ENCODE data around the gene TEX54.
A peak's percentile ranks its signal among the peaks of the same experiment; 100 is the strongest.

The TEX54 gene

DNA sequence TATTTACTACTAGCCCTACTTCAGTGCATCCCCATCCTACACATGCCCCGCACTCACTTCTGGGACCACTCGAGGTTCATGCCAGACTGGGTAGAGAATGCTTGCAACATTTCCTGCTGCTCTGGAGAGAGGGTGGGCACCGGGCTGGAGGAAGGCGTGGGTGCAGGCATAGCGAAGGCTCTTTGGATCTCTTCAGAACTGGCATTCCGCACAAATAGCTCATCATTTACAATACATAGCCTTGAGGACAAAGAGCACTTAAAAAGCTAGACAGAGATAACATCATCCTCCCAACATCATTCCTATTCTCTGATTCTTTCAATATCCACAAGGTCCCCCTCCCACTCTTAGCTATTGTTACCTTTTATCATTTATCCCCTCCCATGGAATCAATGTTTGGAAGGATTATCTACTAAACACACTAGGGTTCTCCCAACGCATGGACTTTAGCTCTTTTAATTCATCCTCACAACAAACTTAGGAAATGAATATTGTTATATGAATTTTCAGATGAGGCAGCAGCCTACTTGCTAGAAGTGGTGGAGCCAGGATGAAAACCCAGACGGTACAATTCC, 38.4 kb downstream of the TEX54 start:
- no peak for TF ChIP-seq POLR2A (IDR thresholded peaks at IDR 0.05; ENCODE audit: low read length)
- TF ChIP-seq GATA1 (IDR thresholded peaks at IDR 0.05; ENCODE audit: low read depth, low read length) = no peak
- DNase-seq = no peak

DNA sequence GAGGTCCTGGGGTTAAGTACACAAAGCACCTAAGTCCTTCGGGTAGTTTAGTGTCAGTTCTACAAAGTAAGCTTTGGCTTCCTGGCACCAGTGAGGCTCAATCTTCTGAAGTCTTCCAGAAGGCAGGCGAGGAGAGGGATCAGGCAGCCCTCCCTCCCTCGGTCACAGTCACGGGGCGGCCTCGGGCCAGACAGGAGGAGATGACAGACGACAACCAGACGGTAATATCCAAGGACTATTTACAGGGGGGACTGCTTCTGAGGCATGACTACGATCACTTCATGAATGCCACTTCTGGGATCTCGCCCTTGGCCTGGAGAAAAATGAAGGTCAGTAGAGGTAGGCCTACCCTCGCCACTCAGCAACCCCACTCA, 40.5 kb downstream of the TEX54 start:
- TF ChIP-seq GATA1 (IDR thresholded peaks at IDR 0.05; ENCODE audit: low read depth, low read length) = no peak
- no peak for TF ChIP-seq POLR2A (IDR thresholded peaks at IDR 0.05; ENCODE audit: low read length)
- peak in 1 of 2 experiments; percentile 59 for DNase-seq

DNA sequence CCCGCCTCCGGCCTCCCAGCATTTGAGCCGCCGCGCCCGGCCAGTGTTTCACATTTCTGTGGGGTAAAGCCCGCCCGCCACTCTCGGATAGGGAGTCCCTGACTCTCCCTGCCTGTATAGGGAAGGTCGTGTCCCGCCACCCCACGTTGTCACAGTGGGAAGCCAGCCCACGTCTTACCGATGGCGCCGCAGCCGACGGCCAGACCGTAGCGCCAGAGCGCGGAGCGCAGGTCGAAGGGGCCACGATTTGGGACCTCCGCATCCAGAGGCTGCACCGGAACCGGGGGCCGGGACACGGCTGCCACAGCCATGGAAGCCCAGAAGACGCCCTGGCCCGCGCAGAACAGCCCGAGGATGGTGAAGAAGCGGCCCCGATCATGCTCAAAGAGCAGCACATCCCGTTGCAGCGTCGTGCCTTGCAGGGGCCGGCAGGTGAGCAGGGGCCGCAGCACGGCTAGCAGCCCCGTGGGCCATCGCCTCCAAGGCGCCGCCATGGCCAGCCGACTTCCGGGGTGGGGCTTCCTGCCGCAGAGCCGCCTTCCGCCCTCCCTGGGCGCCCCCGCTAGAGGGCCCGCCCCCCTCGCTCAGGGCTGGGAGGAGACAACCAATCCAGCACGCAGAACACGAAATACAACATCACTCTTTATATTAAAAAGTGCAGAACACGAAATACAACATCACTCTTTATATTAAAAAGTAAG, 41.0 kb downstream of the TEX54 start, which contains the start of gene TMEM223:
TMEM223 (minus strand) TSS at position 506 of the 701 bp plus-strand sequence; CDS start at position 494, 12 bp downstream.
- DNase-seq = peak; percentile 87 to 91
- TF ChIP-seq GATA1 (IDR thresholded peaks at IDR 0.05; ENCODE audit: low read depth, low read length) (no peak), POLR2A (IDR thresholded peaks at IDR 0.05; ENCODE audit: low read length) (peak; percentile 87)

DNA sequence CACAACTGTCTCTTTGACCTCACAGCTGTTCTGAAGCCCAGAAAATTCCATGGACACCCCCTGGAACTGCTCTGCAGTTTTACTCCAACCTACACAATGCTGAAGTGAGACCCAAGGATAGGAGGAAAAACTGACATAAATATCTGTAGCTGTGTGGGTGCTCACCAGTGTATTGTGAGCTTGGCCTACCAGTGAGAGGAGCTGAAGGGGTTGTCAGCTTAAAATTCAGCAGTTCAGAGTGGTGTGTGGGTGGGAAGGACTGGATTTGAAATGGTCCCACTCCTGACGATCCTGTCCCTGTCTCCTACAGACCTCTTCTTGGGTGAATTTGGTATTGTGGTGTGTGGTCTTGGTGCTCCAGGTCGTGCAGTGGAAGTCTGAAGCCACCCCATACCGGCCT, 43.1 kb downstream of the TEX54 start:
- TF ChIP-seq GATA1 (IDR thresholded peaks at IDR 0.05; ENCODE audit: low read depth, low read length) (no peak), POLR2A (IDR thresholded peaks at IDR 0.05; ENCODE audit: low read length) (no peak)

DNA sequence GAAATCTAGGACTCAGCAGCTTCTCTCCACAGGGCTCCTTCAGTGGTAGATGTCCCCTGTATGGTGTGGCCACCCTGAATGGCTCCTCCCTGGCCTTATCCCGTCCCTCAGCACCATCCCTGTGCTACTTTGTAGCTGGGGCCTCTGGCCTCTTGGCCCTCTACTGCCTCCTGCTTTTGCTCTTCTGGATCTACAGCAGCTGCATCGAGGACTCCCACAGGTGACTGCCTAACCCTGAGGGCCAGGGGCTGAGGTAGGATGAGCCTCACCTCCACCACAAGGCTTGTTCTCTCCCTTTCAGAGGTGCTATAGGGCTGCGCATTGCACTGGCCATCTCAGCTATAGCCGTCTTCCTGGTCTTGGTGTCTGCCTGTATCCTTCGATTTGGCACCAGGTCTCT, 43.6 kb downstream of the TEX54 start:
- TF ChIP-seq POLR2A (IDR thresholded peaks at IDR 0.05; ENCODE audit: low read length) = no peak
- no peak for TF ChIP-seq GATA1 (IDR thresholded peaks at IDR 0.05; ENCODE audit: low read depth, low read length)
- DNase-seq = no peak

More for the DNA sequence above, 43.1 kb downstream of the TEX54 start:
- DNase-seq = no peak

DNA sequence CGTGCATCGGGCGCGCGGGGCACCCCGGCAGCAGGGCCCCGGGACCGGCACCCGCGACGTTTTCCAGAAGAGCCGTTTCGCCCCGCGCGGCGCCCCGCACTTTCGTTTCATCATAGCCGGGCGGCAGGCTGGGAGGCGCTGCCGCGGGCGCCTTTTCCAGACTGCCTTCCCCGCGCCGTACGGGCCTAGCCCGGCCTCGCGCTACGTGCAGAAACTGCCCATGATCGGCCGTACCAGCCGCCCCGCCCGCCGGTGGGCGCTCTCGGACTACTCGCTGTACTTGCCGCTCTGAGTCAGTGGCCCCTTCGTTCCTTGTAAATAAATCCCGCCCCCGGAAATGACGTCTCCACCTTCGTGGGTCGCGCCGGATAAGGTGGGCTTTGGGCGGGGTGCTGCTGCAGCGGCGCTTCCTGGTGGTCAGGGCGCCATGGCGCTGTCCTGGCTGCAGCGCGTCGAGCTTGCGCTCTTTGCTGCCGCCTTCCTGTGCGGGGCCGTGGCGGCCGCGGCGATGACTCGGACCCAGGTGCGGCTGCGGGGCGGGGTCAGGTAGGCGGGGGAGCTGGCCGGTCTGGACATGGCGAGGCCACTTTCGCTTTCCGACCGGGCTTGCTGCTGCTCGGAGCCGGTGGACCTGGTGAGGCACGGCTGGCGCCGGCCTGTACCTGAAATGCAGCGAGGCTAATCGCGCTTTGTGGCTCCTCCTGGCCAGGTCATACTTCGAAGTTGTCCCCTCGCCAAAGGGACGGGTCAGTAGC, 45.5 kb downstream of the TEX54 start, which contains the start of gene TMEM179B:
TMEM179B (plus strand) TSS at position 398 of the 755 bp plus-strand sequence; CDS start at position 428, 30 bp downstream.
- TF ChIP-seq POLR2A (IDR thresholded peaks at IDR 0.05; ENCODE audit: low read length) (peak; percentile 97), GATA1 (IDR thresholded peaks at IDR 0.05; ENCODE audit: low read depth, low read length) (no peak)
- DNase-seq = peak; percentile 99

DNA sequence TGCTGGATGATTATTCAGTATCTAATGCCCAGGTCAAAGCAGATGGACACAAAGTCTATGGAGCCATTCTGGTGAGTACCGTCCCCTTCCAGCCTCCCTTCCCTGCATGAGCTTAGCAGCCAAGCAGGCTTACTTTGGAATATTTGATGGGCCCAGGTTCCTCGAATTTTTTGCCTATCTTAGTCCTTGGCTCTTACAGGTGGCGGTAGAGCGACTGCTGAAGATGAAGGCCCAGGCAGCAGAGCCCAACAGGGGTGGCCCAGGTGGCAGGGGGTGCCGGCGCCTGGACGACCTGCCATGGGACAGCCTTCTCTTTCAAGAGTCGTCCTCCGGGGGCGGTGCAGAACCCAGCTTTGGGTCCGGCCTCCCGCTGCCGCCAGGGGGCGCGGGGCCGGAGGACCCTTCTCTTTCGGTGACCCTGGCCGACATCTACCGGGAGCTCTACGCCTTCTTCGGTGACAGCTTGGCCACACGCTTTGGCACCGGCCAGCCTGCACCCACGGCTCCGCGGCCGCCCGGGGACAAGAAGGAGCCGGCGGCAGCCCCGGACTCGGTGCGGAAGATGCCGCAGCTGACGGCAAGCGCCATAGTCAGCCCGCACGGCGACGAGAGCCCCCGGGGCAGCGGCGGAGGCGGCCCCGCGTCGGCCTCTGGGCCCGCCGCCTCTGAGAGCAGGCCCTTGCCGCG, 46.2 kb downstream of the TEX54 start:
- no peak for TF ChIP-seq GATA1 (IDR thresholded peaks at IDR 0.05; ENCODE audit: low read depth, low read length)
- TF ChIP-seq POLR2A (IDR thresholded peaks at IDR 0.05; ENCODE audit: low read length) = no peak
- peak; percentile 91 to 95 for DNase-seq

DNA sequence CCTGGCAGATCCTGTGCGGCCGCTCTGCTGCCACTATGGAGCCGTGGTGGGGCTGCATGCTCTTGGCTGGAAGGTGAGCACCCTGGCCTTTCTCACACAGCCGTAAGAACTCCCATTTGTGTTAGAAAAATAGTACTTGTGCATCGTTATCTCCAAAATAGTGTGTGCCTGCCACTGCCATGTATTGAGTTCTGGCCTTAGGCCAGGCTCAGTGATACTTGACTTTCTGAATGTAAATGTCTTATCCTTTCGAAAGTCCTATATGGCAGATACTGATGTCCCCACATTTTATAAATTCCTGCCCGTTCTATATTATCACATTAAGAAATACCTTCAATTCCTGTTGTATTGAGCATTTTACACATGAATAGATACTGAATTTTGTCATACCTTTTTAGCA, 49.9 kb downstream of the TEX54 start:
- peak; percentile 29 to 53 for DNase-seq
- TF ChIP-seq POLR2A (IDR thresholded peaks at IDR 0.05; ENCODE audit: low read length) (no peak), GATA1 (IDR thresholded peaks at IDR 0.05; ENCODE audit: low read depth, low read length) (no peak)

Measured in erythroblast (primary cell).